ENCODE measurements around the gene FAM171A2.
"Not testable (repeated sequence)": the region's sequence is repeated elsewhere in the genome, so short reads cannot be mapped to it uniquely, and the experiment has no call there.

The FAM171A2 gene

DNA sequence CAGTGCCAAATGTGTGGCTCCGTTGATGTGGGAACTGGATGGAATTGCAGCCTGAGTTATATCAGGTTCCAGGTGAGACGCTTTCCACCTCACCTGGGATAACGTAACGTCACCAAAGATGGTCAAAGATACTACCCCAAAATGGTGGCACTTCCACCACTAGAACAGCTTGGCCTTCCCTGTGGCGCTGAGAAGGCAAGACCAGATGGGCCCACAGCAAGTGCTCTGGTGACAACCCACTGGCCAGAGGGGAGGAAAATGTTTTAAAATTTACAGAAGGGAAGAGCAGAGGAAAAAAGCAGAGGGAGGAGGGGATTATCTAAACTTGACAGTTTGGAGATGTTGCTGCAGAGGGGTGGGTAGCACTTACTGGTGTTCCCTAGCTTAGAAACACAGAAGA, 33.3 kb upstream of the FAM171A2 start:
- no peak overlapping the region for H2AK5ac ChIP-seq (ENCODE audit: low read length, severe bottlenecking)
- H2BK5ac ChIP-seq (ENCODE audit: low read depth, low read length, poor library complexity, severe bottlenecking): no peak overlapping the region
- no peak overlapping the region for H2BK15ac ChIP-seq (ENCODE audit: low read depth, poor library complexity, severe bottlenecking)
- no peak overlapping the region for H2BK120ac ChIP-seq (ENCODE audit: low read depth, low read length)
- H4K8ac ChIP-seq (ENCODE audit: low read length): no peak overlapping the region
- no peaks in the 10 kb centered on the region for H3K9me3 ChIP-seq (ENCODE audit: control insufficient read depth, low read length)
- H2BK12ac ChIP-seq (ENCODE audit: low read length in 2 of 2): no peak overlapping the region
- no peak overlapping the region for H3K9ac ChIP-seq (ENCODE audit: low read length)
- H3K36me3 ChIP-seq (ENCODE audit: control insufficient read depth in 1 of 2, insufficient read depth in 2 of 2, low read depth in 1 of 2, low read length in 2 of 2): peaks cover 43 to 68% of the 10 kb centered on the region in 2 experiments
- no peak overlapping the region for H3K18ac ChIP-seq (ENCODE audit: low read depth in 1 of 2, low read length in 2 of 2)
- no peak overlapping the region for H3K14ac ChIP-seq (ENCODE audit: low read length in 2 of 2)
- no peaks in the 10 kb centered on the region for H3K27me3 ChIP-seq (ENCODE audit: control insufficient read depth in 1 of 2, insufficient read depth in 1 of 2, low read length in 2 of 2)
- DNase-seq: no peak
- H4K91ac ChIP-seq (ENCODE audit: low read length): no peak overlapping the region
- peaks cover 5% of the 10 kb centered on the region for H3K4me1 ChIP-seq (ENCODE audit: control insufficient read depth, insufficient read depth, low read depth, low read length)
- no peak overlapping the region for H3K4me3 ChIP-seq (ENCODE audit: insufficient read depth in 1 of 2, low read depth in 1 of 2, low read length in 2 of 2)
- 98% methylated on average over 3 of the region's 5 CpGs for whole genome bisulfite sequencing
- no peak overlapping the region for H3K4me2 ChIP-seq (ENCODE audit: low read length, poor library complexity, severe bottlenecking)
- H3K27ac ChIP-seq (ENCODE audit: low read length, poor library complexity, severe bottlenecking): no peak overlapping the region
- no peak overlapping the region for H2AFZ ChIP-seq (ENCODE audit: low read depth, low read length)
- H3K23ac ChIP-seq (ENCODE audit: low read length in 2 of 2): no peak overlapping the region
- peaks cover 28% of the 10 kb centered on the region for H3K79me1 ChIP-seq (replicated peaks; ENCODE audit: low read length, poor library complexity, severe bottlenecking)
- no peak overlapping the region for H3K4ac ChIP-seq (ENCODE audit: low read depth in 1 of 2, low read length in 2 of 2)

DNA sequence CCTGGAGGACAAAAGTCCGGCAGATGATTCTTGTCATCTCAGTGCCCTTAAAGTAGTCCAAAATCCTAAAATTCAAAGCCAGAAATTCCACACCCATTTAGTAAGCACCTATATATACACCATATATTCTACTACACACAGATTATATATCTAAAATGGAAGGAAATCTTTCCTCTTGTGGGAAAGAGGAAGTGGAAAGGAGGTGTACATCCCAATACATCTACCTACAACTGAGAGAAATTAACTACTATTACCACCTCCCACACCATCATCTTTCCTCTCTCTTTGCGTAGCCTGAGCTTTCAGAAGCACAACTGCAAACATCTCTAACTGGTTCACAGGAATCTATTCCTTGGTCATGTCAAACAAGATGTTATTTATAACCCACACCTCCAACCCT, 31.2 kb upstream of the FAM171A2 start:
- Histone ChIP-seq H4K91ac (ENCODE audit: low read length) (no peak overlapping the region), H3K14ac (ENCODE audit: low read length in 2 of 2) (no peak overlapping the region), H3K79me1 (replicated peaks; ENCODE audit: low read length, poor library complexity, severe bottlenecking) (peaks cover 28% of the 10 kb centered on the region), H3K4me3 (ENCODE audit: insufficient read depth in 1 of 2, low read depth in 1 of 2, low read length in 2 of 2) (no peak overlapping the region), H3K36me3 (ENCODE audit: control insufficient read depth in 1 of 2, insufficient read depth in 2 of 2, low read depth in 1 of 2, low read length in 2 of 2) (peaks cover 32 to 50% of the 10 kb centered on the region in 2 experiments), H2BK5ac (ENCODE audit: low read depth, low read length, poor library complexity, severe bottlenecking) (no peak overlapping the region), H3K18ac (ENCODE audit: low read depth in 1 of 2, low read length in 2 of 2) (no peak overlapping the region), H4K8ac (ENCODE audit: low read length) (no peak overlapping the region), H3K27ac (ENCODE audit: low read length, poor library complexity, severe bottlenecking) (no peak overlapping the region), H2AK5ac (ENCODE audit: low read length, severe bottlenecking) (no peak overlapping the region), H2BK15ac (ENCODE audit: low read depth, poor library complexity, severe bottlenecking) (no peak overlapping the region), H3K4ac (ENCODE audit: low read depth in 1 of 2, low read length in 2 of 2) (no peak overlapping the region), H2AFZ (ENCODE audit: low read depth, low read length) (no peak overlapping the region), H3K27me3 (ENCODE audit: control insufficient read depth in 1 of 2, insufficient read depth in 1 of 2, low read length in 2 of 2) (no peaks in the 10 kb centered on the region), H3K23ac (ENCODE audit: low read length in 2 of 2) (no peak overlapping the region), H3K4me1 (ENCODE audit: control insufficient read depth, insufficient read depth, low read depth, low read length) (peaks cover 5% of the 10 kb centered on the region), H2BK120ac (ENCODE audit: low read depth, low read length) (no peak overlapping the region), H2BK12ac (ENCODE audit: low read length in 2 of 2) (no peak overlapping the region), H3K9me3 (ENCODE audit: control insufficient read depth, low read length) (no peaks in the 10 kb centered on the region), H3K9ac (ENCODE audit: low read length) (no peak overlapping the region), H3K4me2 (ENCODE audit: low read length, poor library complexity, severe bottlenecking) (no peak overlapping the region)
- DNase-seq: no peak
- WGBS: over 99% methylated on average over 2 of the region's 2 CpGs

DNA sequence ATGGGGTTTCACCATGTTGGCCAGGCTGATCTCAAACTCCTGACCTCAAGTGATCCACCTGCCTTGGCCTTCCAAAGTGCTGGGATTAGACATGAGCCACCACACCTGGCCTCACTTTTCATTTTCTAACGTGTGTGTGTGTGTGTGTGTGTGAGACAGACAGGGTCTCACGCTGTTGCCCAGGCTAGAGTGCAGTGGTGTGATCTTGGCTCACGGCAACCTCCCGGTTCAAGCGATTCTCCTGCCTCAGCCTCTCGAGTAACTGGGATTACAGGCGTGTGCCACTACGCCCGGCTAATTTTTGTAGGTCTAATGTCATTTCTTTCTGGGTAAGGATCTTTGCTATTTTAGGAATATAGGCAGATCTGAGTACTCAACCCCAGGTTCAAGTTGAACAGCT, 30.5 kb upstream of the FAM171A2 start:
- H3K27me3 ChIP-seq (ENCODE audit: control insufficient read depth in 1 of 2, insufficient read depth in 1 of 2, low read length in 2 of 2); H4K8ac ChIP-seq (ENCODE audit: low read length); H3K18ac ChIP-seq (ENCODE audit: low read depth in 1 of 2, low read length in 2 of 2); DNase-seq; H3K23ac ChIP-seq (ENCODE audit: low read length in 2 of 2); H3K27ac ChIP-seq (ENCODE audit: low read length, poor library complexity, severe bottlenecking); H3K14ac ChIP-seq (ENCODE audit: low read length in 2 of 2); H3K4me3 ChIP-seq (ENCODE audit: insufficient read depth in 1 of 2, low read depth in 1 of 2, low read length in 2 of 2); H2AFZ ChIP-seq (ENCODE audit: low read depth, low read length); H3K9ac ChIP-seq (ENCODE audit: low read length); H2AK5ac ChIP-seq (ENCODE audit: low read length, severe bottlenecking); H3K4ac ChIP-seq (ENCODE audit: low read depth in 1 of 2, low read length in 2 of 2); H2BK15ac ChIP-seq (ENCODE audit: low read depth, poor library complexity, severe bottlenecking); H2BK5ac ChIP-seq (ENCODE audit: low read depth, low read length, poor library complexity, severe bottlenecking); H3K4me1 ChIP-seq (ENCODE audit: control insufficient read depth, insufficient read depth, low read depth, low read length); H3K9me3 ChIP-seq (ENCODE audit: control insufficient read depth, low read length); H2BK120ac ChIP-seq (ENCODE audit: low read depth, low read length); H3K4me2 ChIP-seq (ENCODE audit: low read length, poor library complexity, severe bottlenecking); H2BK12ac ChIP-seq (ENCODE audit: low read length in 2 of 2); H4K91ac ChIP-seq (ENCODE audit: low read length): not testable (repeated sequence)
- H3K79me1 ChIP-seq (replicated peaks; ENCODE audit: low read length, poor library complexity, severe bottlenecking): peaks cover 21% of the 10 kb centered on the region
- peaks cover 25 to 43% of the 10 kb centered on the region in 2 experiments for H3K36me3 ChIP-seq (ENCODE audit: control insufficient read depth in 1 of 2, insufficient read depth in 2 of 2, low read depth in 1 of 2, low read length in 2 of 2)
- WGBS: 98% methylated on average over 9 of the region's 9 CpGs

DNA sequence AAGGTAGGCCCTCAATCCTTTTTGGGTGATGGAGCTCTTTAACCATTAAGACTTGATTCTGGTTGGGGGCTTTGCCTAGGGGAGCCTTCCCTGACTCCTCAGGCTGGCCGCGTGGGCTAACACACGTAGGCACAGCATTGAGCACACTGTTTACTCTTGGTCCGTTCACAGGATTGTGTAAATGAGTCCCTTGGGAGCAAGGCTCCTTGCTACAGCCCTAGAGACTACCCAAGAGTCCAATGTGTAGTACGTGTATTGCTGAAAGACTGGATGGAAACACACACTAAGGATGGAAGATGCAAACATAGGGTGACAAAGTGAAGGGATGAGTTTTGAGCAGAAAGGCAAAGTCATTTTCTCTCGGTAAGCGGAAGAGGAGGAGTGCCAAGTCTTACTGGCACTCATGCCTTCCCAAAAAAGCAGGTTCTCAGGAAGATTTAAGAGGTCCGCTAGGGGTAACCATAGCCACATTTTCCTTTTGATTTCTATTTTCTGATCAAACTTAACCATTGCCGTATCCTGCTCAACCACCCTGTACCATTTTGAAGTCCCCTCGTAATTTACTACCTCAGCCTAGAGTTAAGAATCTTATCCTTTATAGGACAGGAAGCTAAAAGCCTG, 26.7 kb upstream of the FAM171A2 start:
- no peak overlapping the region for H2AK5ac ChIP-seq (ENCODE audit: low read length, severe bottlenecking)
- peaks cover 0 to 7% of the 10 kb centered on the region in 2 experiments for H3K36me3 ChIP-seq (ENCODE audit: control insufficient read depth in 1 of 2, insufficient read depth in 2 of 2, low read depth in 1 of 2, low read length in 2 of 2)
- no peak overlapping the region for H3K9ac ChIP-seq (ENCODE audit: low read length)
- no peaks in the 10 kb centered on the region for H3K9me3 ChIP-seq (ENCODE audit: control insufficient read depth, low read length)
- DNase-seq: no peak
- no peak overlapping the region for H3K4me3 ChIP-seq (ENCODE audit: insufficient read depth in 1 of 2, low read depth in 1 of 2, low read length in 2 of 2)
- H2BK12ac ChIP-seq (ENCODE audit: low read length in 2 of 2): no peak overlapping the region
- no peak overlapping the region for H3K27ac ChIP-seq (ENCODE audit: low read length, poor library complexity, severe bottlenecking)
- H3K27me3 ChIP-seq (ENCODE audit: control insufficient read depth in 1 of 2, insufficient read depth in 1 of 2, low read length in 2 of 2): peaks cover 3 to 14% of the 10 kb centered on the region in 2 experiments
- WGBS: 83% methylated on average over 10 of the region's 10 CpGs
- H3K4me2 ChIP-seq (ENCODE audit: low read length, poor library complexity, severe bottlenecking): no peak overlapping the region
- H3K23ac ChIP-seq (ENCODE audit: low read length in 2 of 2): no peak overlapping the region
- no peak overlapping the region for H2BK15ac ChIP-seq (ENCODE audit: low read depth, poor library complexity, severe bottlenecking)
- no peak overlapping the region for H3K18ac ChIP-seq (ENCODE audit: low read depth in 1 of 2, low read length in 2 of 2)
- H2BK120ac ChIP-seq (ENCODE audit: low read depth, low read length): no peak overlapping the region
- H3K4ac ChIP-seq (ENCODE audit: low read depth in 1 of 2, low read length in 2 of 2): no peak overlapping the region
- no peak overlapping the region for H2BK5ac ChIP-seq (ENCODE audit: low read depth, low read length, poor library complexity, severe bottlenecking)
- peaks cover 7% of the 10 kb centered on the region for H3K4me1 ChIP-seq (ENCODE audit: control insufficient read depth, insufficient read depth, low read depth, low read length)
- no peak overlapping the region for H4K8ac ChIP-seq (ENCODE audit: low read length)
- no peak overlapping the region for H2AFZ ChIP-seq (ENCODE audit: low read depth, low read length)
- no peak overlapping the region for H4K91ac ChIP-seq (ENCODE audit: low read length)
- no peak overlapping the region for H3K14ac ChIP-seq (ENCODE audit: low read length in 2 of 2)
- no peaks in the 10 kb centered on the region for H3K79me1 ChIP-seq (replicated peaks; ENCODE audit: low read length, poor library complexity, severe bottlenecking)
